H1 (cell line): ENCODE results near the gene IDUA. TPM values are rescaled to one million over a fixed set of nuclear protein-coding genes. Genes with fewer than 3 reads are reported as not detected.

Experiments used
- CTCF ChIA-PET: fragments of 300-600 bp; sonication (Branson Sonifier 250); formaldehyde crosslinking; loops from one replicate; lab custom pipeline; 2021; ENCODE audit not compliant: partially characterized antibody; lab: Charles Lee
- POLR2A ChIA-PET: fragments of 300-600 bp; sonication (Branson Sonifier 250); formaldehyde crosslinking; loops from one replicate; lab custom pipeline; 2021; ENCODE audit warnings: inconsistent platforms; ENCODE audit not compliant: partially characterized antibody; lab: Charles Lee
- DNase-seq, 2 experiments: peaks; one replicate each; pipeline versions ENCODE4 v3.0.0 to v3.0.0-alpha.2; 2010 to 2022; ENCODE audit warnings: low spot score in 2 of 2, low read depth in 1 of 2, mixed read lengths in 1 of 2
- FAIRE-seq: peaks from 2 replicates; lab custom pipeline; 2011; peaks lifted over from hg19 to GRCh38; lab: Jason Lieb, UNC
- H2AFZ ChIP-seq: 2 replicates; pipeline ENCODE4 v1.8.1; 2012; ENCODE audit warnings: low read length, inconsistent platforms
- H2AK5ac ChIP-seq: 2 replicates; pipeline ENCODE4 v1.6.1; 2013; ENCODE audit warnings: low read depth, low read length
- H2BK120ac ChIP-seq: replicated peaks from 2 replicates; pipeline ENCODE3; 2013; ENCODE audit warnings: low read depth, low read length, inconsistent platforms
- H2BK12ac ChIP-seq: 2 replicates; pipeline ENCODE4 v1.6.1; 2013; ENCODE audit warnings: low read depth, low read length
- H2BK15ac ChIP-seq: 2 replicates; pipeline ENCODE4 v1.6.1; 2013; ENCODE audit warnings: low read length
- H2BK20ac ChIP-seq: 2 replicates; pipeline ENCODE4 v1.6.1; 2013; ENCODE audit warnings: low read length
- H2BK5ac ChIP-seq: 2 replicates; pipeline ENCODE4 v1.6.1; 2013; ENCODE audit warnings: low read depth, low read length
- H3K14ac ChIP-seq: 2 replicates; pipeline ENCODE4 v1.6.1; 2013; ENCODE audit warnings: inconsistent platforms; ENCODE audit not compliant: insufficient read length
- H3K18ac ChIP-seq: 2 replicates; pipeline ENCODE4 v1.6.1; 2013; ENCODE audit warnings: low read length; ENCODE audit errors: extremely low read depth
- H3K23ac ChIP-seq: 2 replicates; pipeline ENCODE4 v1.6.1; 2013; ENCODE audit warnings: inconsistent platforms; ENCODE audit not compliant: insufficient read length
- H3K23me2 ChIP-seq: 2 replicates; pipeline ENCODE4 v1.6.1; 2013; ENCODE audit warnings: low read depth, low read length
- H3K27ac ChIP-seq: 2 replicates; pipeline ENCODE4 v1.6.1; 2011; ENCODE audit warnings: low read depth, low read length, inconsistent platforms
- H3K27me3 ChIP-seq, 4 experiments: replicated peaks in 1 of 4; 1 replicate in 1 of 4; 2 replicates in 3 of 4; pipeline versions ENCODE4 v1.6.1 to v1.8.1; 2011 to 2013; ENCODE audit warnings: low read length in 3 of 4, mild to moderate bottlenecking in 3 of 4, inconsistent platforms in 2 of 4, mixed read lengths in 2 of 4, moderate library complexity in 1 of 4; ENCODE audit not compliant: control insufficient read depth in 3 of 4, insufficient read depth in 3 of 4; ENCODE audit errors: extremely low read depth in 1 of 4
- H3K36me3 ChIP-seq, 4 experiments: 2 replicates each; pipeline versions ENCODE4 v1.6.1 to v1.8.1; 2011 to 2013; ENCODE audit warnings: mild to moderate bottlenecking in 4 of 4, low read length in 3 of 4, moderate library complexity in 2 of 4, control low read depth in 1 of 4, inconsistent platforms in 1 of 4; ENCODE audit not compliant: insufficient read depth in 4 of 4, control insufficient read depth in 2 of 4
- H3K4ac ChIP-seq: replicated peaks from 2 replicates; pipeline ENCODE3; 2013; ENCODE audit warnings: low read length, low read depth, mixed read lengths, inconsistent platforms; ENCODE audit not compliant: insufficient read length
- H3K4me1 ChIP-seq, 4 experiments: replicated peaks in 1 of 4; 1 replicate in 1 of 4; 2 replicates in 3 of 4; pipeline versions ENCODE4 v1.6.1 to v1.8.1; 2011 to 2013; ENCODE audit warnings: low read length in 3 of 4, inconsistent platforms in 2 of 4, mixed read lengths in 1 of 4; ENCODE audit not compliant: insufficient read depth in 4 of 4, control insufficient read depth in 3 of 4
- H3K4me2 ChIP-seq, 2 experiments: 2 replicates each; pipeline versions ENCODE4 v1.6.1 to v1.8.1; 2011 to 2013; ENCODE audit warnings: low read depth in 2 of 2, low read length in 2 of 2, control low read depth in 1 of 2, inconsistent platforms in 1 of 2, mild to moderate bottlenecking in 1 of 2; ENCODE audit not compliant: insufficient read depth in 1 of 2
- H3K4me3 ChIP-seq, 4 experiments: fragments of 200-600, 300-600 bp in 1 of 4; sonication (generic), shearing (Covaris generic), sonication (Bioruptor Twin) in 1 of 4; 2 replicates each; pipeline versions ENCODE4 v1.5.1 to v1.8.1; 2011 to 2016; ENCODE audit warnings: low read length in 4 of 4, low read depth in 3 of 4, control low read depth in 2 of 4, inconsistent platforms in 2 of 4, mild to moderate bottlenecking in 2 of 4, mixed read lengths in 1 of 4, moderate library complexity in 1 of 4; ENCODE audit not compliant: insufficient read depth in 2 of 4; ENCODE audit errors: extremely low read depth in 1 of 4
- H3K56ac ChIP-seq: replicated peaks from 2 replicates; pipeline ENCODE3; 2013; ENCODE audit warnings: low read depth, mild to moderate bottlenecking, mixed read lengths, low read length, inconsistent platforms; ENCODE audit not compliant: insufficient read length
- H3K79me1 ChIP-seq: 2 replicates; pipeline ENCODE4 v1.6.1; 2013; ENCODE audit warnings: low read depth, low read length, control low read depth
- H3K79me2 ChIP-seq, 2 experiments: 2 replicates each; pipeline versions ENCODE4 v1.6.1 to v1.8.1; 2012 to 2013; ENCODE audit warnings: low read length in 2 of 2, mild to moderate bottlenecking in 2 of 2, inconsistent platforms in 1 of 2; ENCODE audit not compliant: insufficient read depth in 2 of 2, control insufficient read depth in 1 of 2
- H3K9ac ChIP-seq, 4 experiments: replicated peaks in 1 of 4; 1 replicate in 1 of 4; 2 replicates in 3 of 4; pipeline versions ENCODE4 v1.6.1 to v1.8.1; 2011 to 2013; ENCODE audit warnings: low read depth in 3 of 4, low read length in 3 of 4, control low read depth in 2 of 4, mild to moderate bottlenecking in 2 of 4, moderate library complexity in 2 of 4, inconsistent platforms in 1 of 4; ENCODE audit errors: extremely low read depth in 1 of 4
- H3K9me3 ChIP-seq, 2 experiments: 2 replicates each; pipeline versions ENCODE4 v1.6.1 to v1.8.1; 2012 to 2013; ENCODE audit warnings: mild to moderate bottlenecking in 2 of 2, moderate library complexity in 2 of 2, control low read depth in 1 of 2, inconsistent platforms in 1 of 2, low read depth in 1 of 2, low read length in 1 of 2, mixed read lengths in 1 of 2; ENCODE audit not compliant: insufficient read depth in 2 of 2
- H4K20me1 ChIP-seq, 2 experiments: replicated peaks in 1 of 2; 2 replicates each; pipeline versions ENCODE3 to v1.8.1; 2011 to 2013; ENCODE audit warnings: inconsistent platforms in 2 of 2, low read length in 2 of 2, mild to moderate bottlenecking in 1 of 2; ENCODE audit not compliant: insufficient read depth in 2 of 2, control insufficient read depth in 1 of 2
- H4K5ac ChIP-seq: 2 replicates; pipeline ENCODE4 v1.6.1; 2013; ENCODE audit warnings: low read length, low read depth, mixed read lengths, inconsistent platforms; ENCODE audit not compliant: insufficient read length
- H4K8ac ChIP-seq: 2 replicates; pipeline ENCODE4 v1.8.0; 2013; ENCODE audit warnings: mild to moderate bottlenecking, moderate library complexity, low read length, inconsistent platforms; ENCODE audit not compliant: insufficient read depth; ENCODE audit errors: extremely low read depth
- H4K91ac ChIP-seq: replicated peaks from 2 replicates; pipeline ENCODE3; 2013; ENCODE audit warnings: low read length, mixed read lengths, inconsistent platforms; ENCODE audit not compliant: insufficient read length
- EGR1 ChIP-seq: IDR thresholded peaks from 2 replicates; pipeline ENCODE4 v1.6.1; 2011; ENCODE audit warnings: low read depth, low read length, borderline replicate concordance
- FOSL1 ChIP-seq: IDR thresholded peaks from 2 replicates; pipeline ENCODE4 v1.6.1; 2011; ENCODE audit warnings: mild to moderate bottlenecking, low read depth, low read length, moderate library complexity; ENCODE audit not compliant: insufficient read depth
- HDAC2 ChIP-seq, 2 experiments: fragments of 300-600 bp in 1 of 2; sonication (generic) in 1 of 2; IDR thresholded peaks; 2 replicates each; pipeline ENCODE4 v1.6.1; 2011 to 2012; ENCODE audit warnings: low read depth in 2 of 2, low read length in 2 of 2, mild to moderate bottlenecking in 2 of 2, moderate library complexity in 2 of 2, borderline replicate concordance in 1 of 2, inconsistent platforms in 1 of 2
- KDM5A ChIP-seq: fragments of 200-600 bp; IDR thresholded peaks from 2 replicates; pipeline ENCODE4 v1.7.1; 2012; ENCODE audit warnings: mild to moderate bottlenecking, low read length, inconsistent platforms, mixed read lengths
- MAFK ChIP-seq: IDR thresholded peaks from 2 replicates; pipeline ENCODE4 v1.6.1; 2012; ENCODE audit warnings: low read depth, mild to moderate bottlenecking, improper control_type of control experiment, low read length
- SP2 ChIP-seq: IDR thresholded peaks from 2 replicates; pipeline ENCODE4 v1.6.1; 2012; ENCODE audit warnings: mild to moderate bottlenecking, low read length, inconsistent platforms
- TEAD4 ChIP-seq: IDR thresholded peaks from 2 replicates; pipeline ENCODE4 v1.6.1; 2012; ENCODE audit warnings: low read depth, low read length, inconsistent platforms, mixed read lengths
- USF2 ChIP-seq: IDR thresholded peaks from 2 replicates; pipeline ENCODE4 v1.6.1; 2011; ENCODE audit warnings: low read length, improper control_type of control experiment
- WGBS, 2 experiments: shearing (Covaris generic) in 1 of 2; methylation state at CpG; one replicate each; pipeline versions ENCODE4 v1.1.6 to v1.1.7; 2013 to 2015; ENCODE audit warnings: low lambda C conversion rate in 2 of 2, mixed read lengths in 2 of 2, inconsistent platforms in 1 of 2, low coverage in 1 of 2, missing lambda C conversion rate in 1 of 2; ENCODE audit not compliant: insufficient replicate concordance in 2 of 2, insufficient coverage in 1 of 2, insufficient read length in 1 of 2; ENCODE audit errors: extremely low coverage in 1 of 2, missing lambda C conversion rate in 1 of 2; 5-methylcytosine and 5-hydroxymethylcytosine counted together
- polyA plus RNA-seq, 7 experiments: library from polyadenylated mRNA; depleted of rRNA in 3 of 7; stranded (reverse) in 5 of 7; unstranded in 2 of 7; fragments of >200 nt in 5 of 7; fragments of 200-250 nt in 2 of 7; gene quantifications; 1 replicate in 5 of 7; 2 replicates in 1 of 7; 4 replicates in 1 of 7; pipeline versions ENCODE4 v1.2.1 to v1.2.3, GENCODE V29; 2011 to 2013; ENCODE audit warnings: missing spikeins in 2 of 7, mixed read lengths in 2 of 7
- total RNA-seq: library from RNA; stranded (reverse); fragmentation: NEBNext Ultra II Directional; extraction: Animal tissue kit (Norgen Biotek cat#: 25700); gene quantifications from 2 replicates; pipeline ENCODE4 v1.2.1, GENCODE V29; 2021

Gene IDUA
- total and polyA plus RNA-seq, 2 of the 8 experiments (the other 6 are each of a cell fraction or from before 2014, with no cell fraction given): 2.8 to 4.8 TPM

- Histone ChIP-seq H2BK120ac (no peak overlapping the region), H2BK20ac (no peak overlapping the region), H3K9me3 (no peaks in the 10 kb centered on the region), H3K27me3 (0 out of 7 replicates have a peak, but pooled peaks cover 0 to under 1% (median 0%) of the 10 kb centered on the region in 4 experiments), H4K20me1 (peaks cover 0 to 3% of the 10 kb centered on the region in 2 experiments), H3K9ac (no peak overlapping the region), H3K23me2 (no peaks in the 10 kb centered on the region), H3K4me1 (no peaks in the 10 kb centered on the region; a peak in 1 of 7 replicates), H3K18ac (no peak overlapping the region), H4K8ac (no peak overlapping the region; the same call in 1 of the 2 replicates), H3K36me3 (no peaks in the 10 kb centered on the region), H3K79me2 (no peaks in the 10 kb centered on the region), H3K79me1 (no peaks in the 10 kb centered on the region), H2BK5ac (no peak overlapping the region), H4K91ac (no peak overlapping the region), H3K4me3 (no peak overlapping the region), H2AFZ (no peak overlapping the region), H4K5ac (no peak overlapping the region), H3K4me2 (no peak overlapping the region), H3K14ac (no peak overlapping the region), H2AK5ac (no peak overlapping the region), H3K4ac (no peak overlapping the region), H3K56ac (no peak overlapping the region), H3K27ac (no peak overlapping the region), H2BK15ac (no peak overlapping the region), H2BK12ac (no peak overlapping the region), H3K23ac (no peak overlapping the region)
- CTCF ChIA-PET: no interaction called here
- FAIRE-seq (no peak), DNase-seq (no peak)
- WGBS, 2 experiments: 92% methylated on average over 33 of the region's 33 CpGs; no CpG with 5 or more reads in 1 of the 2 experiments
- POLR2A ChIA-PET: interaction anchor here (0.9 kb wide), 1 partner anchor 79 kb away, joined by 3 read pairs; no protein-coding TSS in a partner anchor
- TF ChIP-seq HDAC2 (IDR thresholded peaks at IDR 0.05; ENCODE audit: borderline replicate concordance in 1 of 2, low read depth in 2 of 2, low read length in 2 of 2) (no peak), SP2 (no peak), FOSL1 (no peak), TEAD4 (no peak), USF2 (no peak), MAFK (no peak), EGR1 (no peak), KDM5A (no peak)
Measured at GRCh38 chr4:955161-955921, 31.5 kb upstream of the IDUA start.
